Uterus (tissue), 2 donors: ENCODE data around the gene PRKAG2.

Experiments used
- POLR2A ChIP-seq, 2 donors: fragments of 450-650 bp; IDR thresholded peaks; one replicate each; pipeline ENCODE4 v1.6.1; 2016; ENCODE audit warnings: antibody characterized with exemption in 2 of 2, mild to moderate bottlenecking in 1 of 2, moderate library complexity in 1 of 2
- TF ChIP-seq, protein P1 (sequence below), 4 experiments: fragments of 200-600 bp in 2 of 4; fragments of 450-650 bp in 2 of 4; sonication (generic) in 2 of 4; IDR thresholded peaks; one replicate each; pipeline ENCODE4 v1.5.1; 2016 to 2019; ENCODE audit warnings: antibody characterized with exemption in 4 of 4, mild to moderate bottlenecking in 2 of 4, moderate library complexity in 1 of 4

DNA sequence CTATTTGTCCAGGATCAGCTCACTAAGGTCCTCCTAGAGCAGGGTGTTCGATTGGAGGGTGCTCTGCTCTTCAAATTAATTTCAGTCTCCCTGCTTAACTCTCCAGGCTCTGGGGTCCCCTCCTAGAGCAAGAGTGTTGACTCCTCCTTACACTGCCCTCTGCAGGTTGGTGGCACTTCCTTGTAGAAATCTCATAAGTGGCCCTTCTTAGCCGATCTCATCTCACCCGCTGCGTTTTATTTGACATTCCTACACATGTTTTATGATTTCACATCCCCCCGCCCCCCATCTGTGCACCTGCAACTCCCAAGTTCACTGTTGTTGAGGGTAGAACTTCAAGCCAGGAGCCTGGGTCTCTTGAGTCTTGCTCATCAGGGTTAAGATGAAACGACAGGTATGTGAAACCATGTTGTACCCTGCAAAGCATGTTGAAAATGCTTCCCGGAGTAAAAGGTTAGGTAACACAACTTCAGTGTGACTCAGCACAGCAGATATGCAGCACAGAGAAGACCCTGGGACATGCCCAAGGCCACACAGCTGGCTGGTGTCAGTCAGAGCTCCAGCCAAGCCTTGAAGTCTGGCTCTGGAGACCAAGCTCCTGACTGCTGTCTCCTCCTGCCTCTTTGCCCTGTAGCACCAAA, 171.2 kb downstream of the PRKAG2 start:
- TF ChIP-seq, protein P1, sequence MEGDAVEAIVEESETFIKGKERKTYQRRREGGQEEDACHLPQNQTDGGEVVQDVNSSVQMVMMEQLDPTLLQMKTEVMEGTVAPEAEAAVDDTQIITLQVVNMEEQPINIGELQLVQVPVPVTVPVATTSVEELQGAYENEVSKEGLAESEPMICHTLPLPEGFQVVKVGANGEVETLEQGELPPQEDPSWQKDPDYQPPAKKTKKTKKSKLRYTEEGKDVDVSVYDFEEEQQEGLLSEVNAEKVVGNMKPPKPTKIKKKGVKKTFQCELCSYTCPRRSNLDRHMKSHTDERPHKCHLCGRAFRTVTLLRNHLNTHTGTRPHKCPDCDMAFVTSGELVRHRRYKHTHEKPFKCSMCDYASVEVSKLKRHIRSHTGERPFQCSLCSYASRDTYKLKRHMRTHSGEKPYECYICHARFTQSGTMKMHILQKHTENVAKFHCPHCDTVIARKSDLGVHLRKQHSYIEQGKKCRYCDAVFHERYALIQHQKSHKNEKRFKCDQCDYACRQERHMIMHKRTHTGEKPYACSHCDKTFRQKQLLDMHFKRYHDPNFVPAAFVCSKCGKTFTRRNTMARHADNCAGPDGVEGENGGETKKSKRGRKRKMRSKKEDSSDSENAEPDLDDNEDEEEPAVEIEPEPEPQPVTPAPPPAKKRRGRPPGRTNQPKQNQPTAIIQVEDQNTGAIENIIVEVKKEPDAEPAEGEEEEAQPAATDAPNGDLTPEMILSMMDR (IDR thresholded peaks at IDR 0.05) = peak; percentile 17 to 45 (median 33)
- no peak for TF ChIP-seq POLR2A (IDR thresholded peaks at IDR 0.05)
